ENCODE data around the gene ACACA.
"Not testable (repeated sequence)": the region's sequence is repeated elsewhere in the genome, so short reads cannot be mapped to it uniquely, and the experiment has no call there.

DNA sequence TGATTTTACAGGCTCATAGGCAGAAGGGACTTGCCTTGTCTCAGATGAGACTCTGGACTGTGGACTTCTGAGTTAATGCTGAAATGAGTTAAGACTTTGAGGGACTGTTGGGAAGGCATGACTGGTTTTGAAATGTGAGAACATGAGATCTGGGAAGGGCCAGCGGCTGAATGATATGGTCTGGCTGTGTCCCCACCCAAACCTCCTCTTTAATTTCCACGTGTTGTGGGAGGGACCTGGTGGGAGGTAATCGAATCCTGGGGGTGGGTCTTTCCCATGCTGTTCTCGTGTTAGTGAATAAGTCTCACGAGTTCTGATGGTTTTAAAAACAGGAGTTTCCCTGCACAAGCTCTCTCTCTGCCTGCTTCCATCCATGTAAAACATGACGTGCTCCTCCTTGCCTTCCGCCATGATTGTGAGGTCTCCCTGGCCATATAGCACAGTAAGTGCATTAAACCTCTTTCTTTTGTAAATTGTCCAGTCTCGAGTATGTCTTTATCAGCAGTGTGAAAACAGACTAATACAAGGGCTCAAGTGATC, 59.7 kb downstream of the ACACA start:
- TF ChIP-seq, protein P1, sequence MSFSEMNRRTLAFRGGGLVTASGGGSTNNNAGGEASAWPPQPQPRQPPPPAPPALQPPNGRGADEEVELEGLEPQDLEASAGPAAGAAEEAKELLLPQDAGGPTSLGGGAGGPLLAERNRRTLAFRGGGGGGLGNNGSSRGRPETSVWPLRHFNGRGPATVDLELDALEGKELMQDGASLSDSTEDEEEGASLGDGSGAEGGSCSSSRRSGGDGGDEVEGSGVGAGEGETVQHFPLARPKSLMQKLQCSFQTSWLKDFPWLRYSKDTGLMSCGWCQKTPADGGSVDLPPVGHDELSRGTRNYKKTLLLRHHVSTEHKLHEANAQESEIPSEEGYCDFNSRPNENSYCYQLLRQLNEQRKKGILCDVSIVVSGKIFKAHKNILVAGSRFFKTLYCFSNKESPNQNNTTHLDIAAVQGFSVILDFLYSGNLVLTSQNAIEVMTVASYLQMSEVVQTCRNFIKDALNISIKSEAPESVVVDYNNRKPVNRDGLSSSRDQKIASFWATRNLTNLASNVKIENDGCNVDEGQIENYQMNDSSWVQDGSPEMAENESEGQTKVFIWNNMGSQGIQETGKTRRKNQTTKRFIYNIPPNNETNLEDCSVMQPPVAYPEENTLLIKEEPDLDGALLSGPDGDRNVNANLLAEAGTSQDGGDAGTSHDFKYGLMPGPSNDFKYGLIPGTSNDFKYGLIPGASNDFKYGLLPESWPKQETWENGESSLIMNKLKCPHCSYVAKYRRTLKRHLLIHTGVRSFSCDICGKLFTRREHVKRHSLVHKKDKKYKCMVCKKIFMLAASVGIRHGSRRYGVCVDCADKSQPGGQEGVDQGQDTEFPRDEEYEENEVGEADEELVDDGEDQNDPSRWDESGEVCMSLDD (tag by site-specific recombination; IDR thresholded peaks at IDR 0.05) = not testable (repeated sequence)
- TF ChIP-seq, protein P2, sequence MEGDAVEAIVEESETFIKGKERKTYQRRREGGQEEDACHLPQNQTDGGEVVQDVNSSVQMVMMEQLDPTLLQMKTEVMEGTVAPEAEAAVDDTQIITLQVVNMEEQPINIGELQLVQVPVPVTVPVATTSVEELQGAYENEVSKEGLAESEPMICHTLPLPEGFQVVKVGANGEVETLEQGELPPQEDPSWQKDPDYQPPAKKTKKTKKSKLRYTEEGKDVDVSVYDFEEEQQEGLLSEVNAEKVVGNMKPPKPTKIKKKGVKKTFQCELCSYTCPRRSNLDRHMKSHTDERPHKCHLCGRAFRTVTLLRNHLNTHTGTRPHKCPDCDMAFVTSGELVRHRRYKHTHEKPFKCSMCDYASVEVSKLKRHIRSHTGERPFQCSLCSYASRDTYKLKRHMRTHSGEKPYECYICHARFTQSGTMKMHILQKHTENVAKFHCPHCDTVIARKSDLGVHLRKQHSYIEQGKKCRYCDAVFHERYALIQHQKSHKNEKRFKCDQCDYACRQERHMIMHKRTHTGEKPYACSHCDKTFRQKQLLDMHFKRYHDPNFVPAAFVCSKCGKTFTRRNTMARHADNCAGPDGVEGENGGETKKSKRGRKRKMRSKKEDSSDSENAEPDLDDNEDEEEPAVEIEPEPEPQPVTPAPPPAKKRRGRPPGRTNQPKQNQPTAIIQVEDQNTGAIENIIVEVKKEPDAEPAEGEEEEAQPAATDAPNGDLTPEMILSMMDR (tag by site-specific recombination; IDR thresholded peaks at IDR 0.05) = not testable (repeated sequence)
- TF ChIP-seq ZNF558 (tag by site-specific recombination; IDR thresholded peaks at IDR 0.05) = not testable (repeated sequence)

Data from HEK293 (cell line).